Measurements from ENCODE around the gene NPAS3. TPM values are rescaled to one million over a fixed set of nuclear protein-coding genes. Genes with fewer than 3 reads are reported as not detected.

The NPAS3 gene
- total and polyA plus RNA-seq, 2 donors (not counting 3 experiments of a cell fraction or from before 2014, with no cell fraction given) = 0.10 to 0.13 TPM

GRCh38 chr14:33114331-33114730 lies 175.7 kb downstream of the NPAS3 start:
- Histone ChIP-seq H3K27me3 (ENCODE audit: control insufficient read depth in 2 of 2, insufficient read depth in 2 of 2, low read length in 2 of 2) (no peaks in the 10 kb centered on the region), H3K27ac (ENCODE audit: insufficient read depth, low read depth, low read length) (no peak overlapping the region), H3K9me1 (replicated peaks; ENCODE audit: control insufficient read depth, extremely low read depth, insufficient read depth, low read length) (no peaks in the 10 kb centered on the region), H3K9me3 (replicated peaks; ENCODE audit: control insufficient read depth, insufficient read depth, low read length) (no peaks in the 10 kb centered on the region), H3K36me3 (ENCODE audit: control insufficient read depth in 2 of 2, extremely low read depth in 1 of 2, insufficient read depth in 2 of 2, low read length in 2 of 2) (no peaks in the 10 kb centered on the region), H3K4me2 (ENCODE audit: insufficient read depth, low read length) (no peak overlapping the region), H3K79me2 (ENCODE audit: control insufficient read depth, insufficient read depth, low read length) (no peaks in the 10 kb centered on the region), H3K4me3 (replicated peaks in 1 of 3; ENCODE audit: insufficient read depth in 1 of 3, low read depth in 1 of 3, low read length in 3 of 3) (no peak overlapping the region), H3K4me1 (ENCODE audit: control insufficient read depth, extremely low read depth, insufficient read depth, low read length) (no peaks in the 10 kb centered on the region), H2AFZ (ENCODE audit: low read depth, low read length) (no peak overlapping the region), H4K20me1 (replicated peaks; ENCODE audit: control insufficient read depth, extremely low read depth, insufficient read depth, low read length) (no peaks in the 10 kb centered on the region), H3K9ac (replicated peaks; ENCODE audit: extremely low read depth, insufficient read depth, low read length) (no peak overlapping the region)
- no TSS peak for BruUV-seq (replicated peaks)
- FAIRE-seq (no peak), DNase-seq (ENCODE audit: low read depth, low spot score) (no peak)
- intact Hi-C loops (cut with micrococcal nuclease) (no loop called here), dilution Hi-C loops (cut with MboI; ENCODE audit: extremely low pct_ligation_motif_present, low sequenced_read_pairs) (no loop called here)
- ChIA-PET POLR2A (no interaction called here), CTCF (no interaction called here)
- TF ChIP-seq JUN (IDR thresholded peaks at IDR 0.05; ENCODE audit: borderline replicate concordance, insufficient read depth, insufficient read length, low read depth) (no peak), MYC (IDR thresholded peaks at IDR 0.05; ENCODE audit: low read depth, low read length) (no peak), MAX (IDR thresholded peaks at IDR 0.05; ENCODE audit: insufficient read depth, insufficient read length) (no peak), GATA2 (IDR thresholded peaks at IDR 0.05; ENCODE audit: insufficient read depth, insufficient read length, low read depth, low read length) (no peak), EZH2 (IDR thresholded peaks at IDR 0.05; ENCODE audit: borderline replicate concordance, low read depth, low read length, severe bottlenecking) (no peak), POLR2AphosphoS5 (IDR thresholded peaks at IDR 0.05; ENCODE audit: insufficient read depth, low read depth, low read length) (no peak), FOS (IDR thresholded peaks at IDR 0.05; ENCODE audit: borderline replicate concordance, insufficient read depth, low read length) (no peak), CTCF (IDR thresholded peaks at IDR 0.05; ENCODE audit: extremely low read depth in 1 of 2, insufficient read depth in 1 of 2, low read depth in 1 of 2, low read length in 2 of 2) (no peak), POLR2A (IDR thresholded peaks at IDR 0.05; ENCODE audit: low read depth, low read length) (no peak)

Data from endothelial cell of umbilical vein (primary cell).